GM12875 (cell line): ENCODE data around the gene PLEKHH2.
"Not testable (repeated sequence)": the region's sequence is repeated elsewhere in the genome, so short reads cannot be mapped to it uniquely, and the experiment has no call there.

Experiments
- H3K4me3 ChIP-seq: one replicate; pipeline ENCODE4 v1.5.1; 2011; ENCODE audit warnings: low read depth, low read length, control low read depth
- TF ChIP-seq, protein P1 (sequence below): IDR thresholded peaks from 2 replicates; pipeline ENCODE4 v1.5.1; 2011; ENCODE audit warnings: low read depth, mild to moderate bottlenecking, control low read depth, inconsistent platforms, low read length, moderate library complexity, borderline replicate concordance; ENCODE audit not compliant: insufficient read depth

Gene PLEKHH2

DNA sequence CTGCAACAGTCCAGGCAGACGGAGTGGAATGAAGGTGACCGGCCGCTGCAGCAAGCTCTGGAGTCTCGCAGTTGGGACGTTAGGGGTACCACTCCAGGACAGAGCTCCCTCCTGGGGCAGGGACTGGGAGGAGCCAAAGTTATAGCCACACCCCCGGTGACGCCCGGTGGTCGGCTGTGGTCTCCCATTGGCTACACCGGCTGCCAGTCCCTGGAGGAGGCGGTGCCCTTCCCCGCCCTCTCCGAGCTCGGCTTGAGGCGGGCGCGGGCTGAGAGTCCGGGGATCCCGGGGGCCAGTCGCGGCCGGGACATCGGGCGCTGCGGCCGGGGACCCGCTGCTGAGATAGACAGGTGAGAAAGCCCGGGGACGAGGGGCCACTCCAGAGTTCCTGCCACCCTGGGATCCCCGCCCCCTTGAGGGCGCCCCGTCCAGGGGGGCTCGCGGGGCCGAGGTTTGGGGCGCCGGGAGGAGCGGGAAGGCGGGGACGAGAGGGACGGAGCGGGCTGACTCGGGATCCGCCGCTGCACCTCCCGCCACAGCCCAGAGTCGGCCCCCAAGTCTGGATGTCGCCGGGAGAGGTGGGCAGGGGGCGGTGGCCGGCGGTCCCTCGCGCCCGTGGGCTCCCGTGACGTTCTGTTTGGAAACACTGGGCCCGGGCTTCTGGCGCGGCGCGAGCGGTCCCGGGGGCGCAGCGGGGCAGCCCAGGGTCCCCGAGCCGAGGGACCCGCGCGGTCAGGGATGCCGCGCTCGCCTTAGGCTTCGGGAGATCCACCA, at the start of gene PLEKHH2:
Gene PLEKHH2 (plus strand): TSS at position 231 of the 774 bp plus-strand sequence. CDS start 7,414 bp downstream, outside the sequence.
- TF ChIP-seq, protein P1, sequence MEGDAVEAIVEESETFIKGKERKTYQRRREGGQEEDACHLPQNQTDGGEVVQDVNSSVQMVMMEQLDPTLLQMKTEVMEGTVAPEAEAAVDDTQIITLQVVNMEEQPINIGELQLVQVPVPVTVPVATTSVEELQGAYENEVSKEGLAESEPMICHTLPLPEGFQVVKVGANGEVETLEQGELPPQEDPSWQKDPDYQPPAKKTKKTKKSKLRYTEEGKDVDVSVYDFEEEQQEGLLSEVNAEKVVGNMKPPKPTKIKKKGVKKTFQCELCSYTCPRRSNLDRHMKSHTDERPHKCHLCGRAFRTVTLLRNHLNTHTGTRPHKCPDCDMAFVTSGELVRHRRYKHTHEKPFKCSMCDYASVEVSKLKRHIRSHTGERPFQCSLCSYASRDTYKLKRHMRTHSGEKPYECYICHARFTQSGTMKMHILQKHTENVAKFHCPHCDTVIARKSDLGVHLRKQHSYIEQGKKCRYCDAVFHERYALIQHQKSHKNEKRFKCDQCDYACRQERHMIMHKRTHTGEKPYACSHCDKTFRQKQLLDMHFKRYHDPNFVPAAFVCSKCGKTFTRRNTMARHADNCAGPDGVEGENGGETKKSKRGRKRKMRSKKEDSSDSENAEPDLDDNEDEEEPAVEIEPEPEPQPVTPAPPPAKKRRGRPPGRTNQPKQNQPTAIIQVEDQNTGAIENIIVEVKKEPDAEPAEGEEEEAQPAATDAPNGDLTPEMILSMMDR, result no peak
- H3K4me3 ChIP-seq, result peak within 1 kb of the TSS; percentile 29

DNA sequence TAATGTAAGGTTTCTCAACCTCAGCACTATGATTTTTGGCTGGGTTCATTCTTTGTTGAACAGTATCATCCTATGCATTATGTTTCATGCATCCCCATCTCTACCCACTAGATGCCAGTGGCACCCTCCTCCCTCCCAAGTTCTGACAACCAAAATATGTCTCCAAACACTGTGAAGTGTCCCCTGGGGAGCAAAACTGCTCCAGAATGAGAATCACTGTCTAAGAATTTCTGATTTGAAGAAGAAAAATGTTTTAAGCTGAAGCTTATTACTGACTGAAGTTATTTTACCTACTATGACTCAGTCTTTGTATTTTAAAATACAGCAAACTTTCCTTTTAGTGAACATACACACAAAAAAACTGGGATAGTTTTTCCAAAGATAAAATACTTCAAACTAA, 44.6 kb upstream of the PLEKHH2 start:
- TF ChIP-seq, protein P1, result no peak
- H3K4me3 ChIP-seq, result no peak overlapping the region

DNA sequence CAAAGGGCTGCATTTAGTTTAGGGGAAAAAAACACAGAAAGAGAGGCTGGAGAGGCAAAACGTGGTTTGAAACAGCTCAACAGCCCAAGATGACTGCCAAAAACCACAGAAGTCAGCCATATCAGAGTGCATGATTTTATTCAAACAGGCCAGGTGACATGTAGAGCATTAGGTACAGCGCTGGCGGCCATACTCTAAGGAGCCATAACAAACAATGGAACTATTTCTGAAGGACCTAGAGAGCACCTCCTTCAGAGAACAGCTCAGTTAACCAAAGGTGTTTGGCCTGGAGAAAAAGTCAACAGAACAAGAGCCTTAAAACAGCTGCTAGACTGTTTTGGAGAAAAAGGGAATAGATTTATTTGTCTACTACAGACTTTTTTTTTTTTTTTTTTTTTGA, 43.8 kb upstream of the PLEKHH2 start:
- TF ChIP-seq, protein P1, result no peak
- no peak overlapping the region for H3K4me3 ChIP-seq

DNA sequence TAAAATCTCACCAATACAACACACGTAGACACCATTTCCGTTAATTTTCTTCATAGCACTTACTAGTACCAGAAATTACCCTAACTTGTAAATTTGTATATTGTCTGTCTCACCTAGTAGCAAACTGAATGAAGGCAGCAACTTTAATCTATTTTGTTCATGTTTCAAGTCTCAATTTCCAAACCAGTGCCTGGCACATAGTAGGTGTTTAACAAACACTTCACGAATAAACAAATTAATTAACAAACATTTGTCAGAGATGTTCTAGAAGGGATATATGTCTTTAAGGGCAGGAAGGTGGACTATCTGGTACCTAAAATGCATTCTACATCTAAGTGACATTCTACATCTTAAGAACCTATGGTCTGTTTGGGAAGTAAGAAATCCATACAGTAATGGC, 42.2 kb upstream of the PLEKHH2 start:
- peak overlapping the region; percentile 63 for H3K4me3 ChIP-seq
- TF ChIP-seq, protein P1, result no peak

DNA sequence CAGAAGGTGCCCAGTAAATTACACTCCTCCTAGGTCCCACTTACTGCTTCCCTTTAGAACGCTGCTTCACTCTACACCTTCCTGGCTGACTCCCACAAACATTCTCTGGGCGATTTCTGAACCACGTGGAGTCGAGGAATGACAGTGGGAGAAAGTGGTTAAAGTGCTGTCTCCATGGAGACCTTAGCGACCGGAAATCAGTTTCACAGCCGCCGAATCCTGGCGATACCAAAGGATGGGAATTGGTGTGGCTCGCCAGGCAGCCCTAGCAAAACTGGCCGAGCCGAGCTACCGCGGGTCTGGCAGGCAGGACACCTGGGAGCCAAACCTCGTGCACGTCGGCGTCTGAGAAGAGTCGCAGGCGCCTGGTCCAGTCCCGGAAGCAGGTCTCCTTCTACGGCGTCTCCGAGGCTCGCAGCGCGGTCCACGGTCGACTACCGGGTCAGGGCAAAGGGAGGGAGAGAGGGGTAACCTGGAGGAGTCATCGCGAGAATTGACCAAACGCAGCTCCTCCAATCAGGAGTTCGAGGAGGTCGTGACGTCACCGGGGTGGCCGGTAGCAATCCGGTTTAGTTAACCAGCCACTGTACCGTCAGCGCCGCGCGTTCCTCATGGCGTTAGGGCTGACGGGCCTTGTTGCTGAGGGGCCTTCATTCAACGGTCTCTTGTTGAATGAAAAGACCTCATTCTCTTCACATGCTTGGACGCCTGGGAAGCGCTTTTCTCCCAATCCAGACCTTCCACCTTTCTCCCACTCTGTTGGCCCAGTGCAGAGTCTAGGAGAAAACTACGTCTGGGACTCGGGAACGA, 41.3 kb upstream of the PLEKHH2 start, which contains the start of gene THADA:
Gene THADA (minus strand): TSS at position 436 of the 810 bp plus-strand sequence. CDS start 3,646 bp downstream, outside the sequence.
- TF ChIP-seq, protein P1, result no peak
- H3K4me3 ChIP-seq, result peak within 1 kb of the TSS; percentile 63

DNA sequence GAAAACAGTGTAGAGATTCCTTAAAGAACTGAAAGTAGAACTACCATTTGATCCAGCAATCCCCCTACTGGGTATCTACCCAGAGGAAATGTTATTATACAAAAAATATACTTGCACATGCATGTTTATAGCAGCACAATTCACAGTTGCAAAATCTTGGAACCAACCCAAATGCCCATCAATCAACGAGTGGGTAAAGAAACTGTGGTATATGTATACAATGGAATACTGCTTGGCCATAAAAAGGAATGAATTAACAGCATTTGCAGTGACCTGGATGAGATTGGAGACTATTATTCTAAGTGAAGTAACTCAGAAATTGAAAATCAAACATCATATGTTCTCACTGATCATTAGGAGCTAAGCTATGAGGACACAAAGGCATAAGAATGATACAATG, 36.5 kb upstream of the PLEKHH2 start:
- not testable (repeated sequence) for H3K4me3 ChIP-seq

DNA sequence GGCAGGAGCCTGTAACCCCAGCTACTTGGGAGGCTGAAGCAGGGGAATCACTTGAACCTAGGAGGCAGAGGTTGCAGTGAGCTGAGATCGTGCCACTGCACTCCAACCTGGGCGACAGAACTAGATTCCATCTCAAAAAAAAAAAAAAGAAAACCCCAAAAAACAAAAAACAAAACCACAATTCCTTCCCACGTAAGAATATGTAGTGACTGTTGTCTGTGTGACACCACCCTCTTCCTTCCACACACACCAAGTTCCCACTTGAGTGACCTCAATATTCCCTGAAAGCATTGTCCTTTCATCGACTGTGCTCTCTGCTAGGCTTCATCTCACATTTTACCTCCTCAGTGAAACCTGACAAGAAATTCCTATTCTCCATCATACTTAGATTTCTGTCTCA, 32.4 kb upstream of the PLEKHH2 start:
- TF ChIP-seq, protein P1, result no peak
- no peak overlapping the region for H3K4me3 ChIP-seq
